ENCODE data around the gene CACNA2D4. TPM values are rescaled to one million over a fixed set of nuclear protein-coding genes. Genes with fewer than 3 reads are reported as not detected.

The CACNA2D4 gene
- total RNA-seq, 4 donors from 2014 or later = 3.3 to 29.1 (median 11.5) TPM

- TF ChIP-seq, protein P1, sequence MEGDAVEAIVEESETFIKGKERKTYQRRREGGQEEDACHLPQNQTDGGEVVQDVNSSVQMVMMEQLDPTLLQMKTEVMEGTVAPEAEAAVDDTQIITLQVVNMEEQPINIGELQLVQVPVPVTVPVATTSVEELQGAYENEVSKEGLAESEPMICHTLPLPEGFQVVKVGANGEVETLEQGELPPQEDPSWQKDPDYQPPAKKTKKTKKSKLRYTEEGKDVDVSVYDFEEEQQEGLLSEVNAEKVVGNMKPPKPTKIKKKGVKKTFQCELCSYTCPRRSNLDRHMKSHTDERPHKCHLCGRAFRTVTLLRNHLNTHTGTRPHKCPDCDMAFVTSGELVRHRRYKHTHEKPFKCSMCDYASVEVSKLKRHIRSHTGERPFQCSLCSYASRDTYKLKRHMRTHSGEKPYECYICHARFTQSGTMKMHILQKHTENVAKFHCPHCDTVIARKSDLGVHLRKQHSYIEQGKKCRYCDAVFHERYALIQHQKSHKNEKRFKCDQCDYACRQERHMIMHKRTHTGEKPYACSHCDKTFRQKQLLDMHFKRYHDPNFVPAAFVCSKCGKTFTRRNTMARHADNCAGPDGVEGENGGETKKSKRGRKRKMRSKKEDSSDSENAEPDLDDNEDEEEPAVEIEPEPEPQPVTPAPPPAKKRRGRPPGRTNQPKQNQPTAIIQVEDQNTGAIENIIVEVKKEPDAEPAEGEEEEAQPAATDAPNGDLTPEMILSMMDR (IDR thresholded peaks at IDR 0.05; ENCODE audit: low read depth) = no peak
Measured at GRCh38 chr12:1841586-1842182, 76.8 kb downstream of the CACNA2D4 start.

DNA sequence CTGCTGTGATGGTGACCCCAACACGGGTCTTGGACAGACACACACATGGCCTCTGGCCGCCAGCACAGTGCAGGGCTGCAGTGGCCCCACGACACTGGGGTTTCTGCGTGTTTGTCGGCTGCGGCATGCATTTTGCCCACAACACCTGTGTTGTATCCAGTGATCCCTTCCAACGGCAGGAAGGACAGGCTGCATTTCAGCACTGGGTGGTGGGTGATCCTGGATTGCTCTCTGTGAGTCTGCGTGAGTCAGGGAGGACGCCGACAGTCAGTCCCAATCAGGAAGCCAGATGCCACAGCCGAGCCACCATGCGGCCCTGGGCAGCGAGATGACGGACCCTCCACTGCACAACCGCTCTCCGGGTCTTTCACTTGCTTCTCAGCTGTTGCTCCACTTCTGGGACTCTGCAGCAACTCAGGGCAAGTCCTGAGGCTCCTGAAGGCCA, 77.4 kb downstream of the CACNA2D4 start:
- TF ChIP-seq, protein P1 (IDR thresholded peaks at IDR 0.05; ENCODE audit: low read depth) = no peak

- TF ChIP-seq, protein P1 (IDR thresholded peaks at IDR 0.05; ENCODE audit: low read depth) = no peak
Measured at GRCh38 chr12:1839956-1840951, 78.2 kb downstream of the CACNA2D4 start.

DNA sequence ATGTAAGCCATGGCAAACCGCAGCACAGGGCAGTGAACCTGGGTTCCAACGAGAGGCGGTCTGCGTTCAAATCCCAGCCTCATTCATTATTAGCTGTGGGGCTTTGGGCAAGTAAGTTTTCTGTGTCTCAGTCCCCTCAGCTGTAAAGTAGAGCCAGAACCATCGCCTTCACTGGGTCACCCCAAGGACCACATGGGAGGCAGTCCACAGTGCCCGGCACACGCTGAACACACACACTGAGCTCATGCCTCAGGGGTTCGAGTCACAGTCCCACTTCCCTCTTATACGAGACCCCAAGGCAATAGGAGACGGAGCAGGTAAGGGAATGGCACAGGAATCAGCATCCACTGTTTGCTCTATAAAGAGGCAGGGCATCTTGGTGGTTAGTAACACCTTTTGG, 79.0 kb downstream of the CACNA2D4 start:
- TF ChIP-seq, protein P1 (IDR thresholded peaks at IDR 0.05; ENCODE audit: low read depth) = no peak

DNA sequence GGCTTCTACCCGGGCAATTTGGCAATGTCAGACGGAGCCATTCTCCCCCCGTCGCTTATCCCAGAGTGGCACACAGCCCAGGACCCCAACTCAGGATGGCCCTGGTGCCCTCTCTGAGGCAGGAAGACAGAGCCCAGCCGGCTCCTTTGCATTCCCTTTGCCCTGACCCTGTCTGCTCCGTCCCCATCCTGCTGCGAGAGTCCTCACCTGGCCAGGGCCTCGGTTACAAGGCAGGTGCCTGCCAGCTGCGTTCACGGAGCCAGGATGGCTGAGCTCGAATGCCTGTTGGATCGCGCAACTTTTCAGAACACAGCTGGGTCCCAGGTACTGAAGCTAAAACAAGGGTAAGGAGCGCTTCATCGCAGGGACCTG, 79.5 kb downstream of the CACNA2D4 start:
- TF ChIP-seq, protein P1 (IDR thresholded peaks at IDR 0.05; ENCODE audit: low read depth) = no peak

DNA sequence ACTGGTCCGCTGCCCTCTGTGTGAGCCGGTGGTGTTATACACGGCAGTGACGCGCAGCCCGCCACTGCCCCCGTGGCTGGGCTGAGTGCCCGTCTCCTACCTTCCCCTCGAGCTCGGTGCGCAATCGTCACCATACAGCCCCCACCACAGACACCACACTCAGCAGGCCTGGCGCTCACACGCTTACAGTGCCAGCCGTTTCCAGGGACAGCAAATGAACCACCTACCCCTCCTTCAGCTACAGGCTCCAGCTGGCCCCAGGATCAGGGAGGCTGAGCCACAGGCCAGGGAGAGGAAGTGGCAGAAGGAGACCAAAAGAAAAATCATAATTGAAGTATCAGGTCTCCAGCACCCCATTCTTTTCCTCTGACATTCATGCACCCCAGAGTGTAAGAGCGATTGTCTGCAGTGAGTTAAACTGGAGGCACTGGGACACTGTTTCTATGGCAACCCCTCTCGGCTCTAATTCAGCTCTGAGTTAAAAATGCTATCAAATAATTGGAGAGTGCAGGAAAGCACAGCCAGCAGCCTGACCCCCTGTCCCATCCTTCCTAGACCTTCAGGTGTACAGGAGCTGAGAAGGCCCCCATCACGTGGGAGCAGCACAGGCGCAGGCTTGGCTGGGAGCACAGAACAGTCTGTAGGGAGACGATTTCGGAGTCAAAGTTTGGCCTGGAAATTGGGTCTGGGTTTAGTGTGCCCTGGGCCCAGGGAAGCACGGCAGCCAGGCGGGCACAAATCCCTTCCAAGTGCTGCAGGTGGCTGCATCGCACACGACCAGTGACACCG, 80.1 kb downstream of the CACNA2D4 start:
- TF ChIP-seq, protein P1 (IDR thresholded peaks at IDR 0.05; ENCODE audit: low read depth) = no peak
